Nephron (organoid): ENCODE data around the gene AKIP1.

Experiments
- H3K27ac Mint-ChIP-seq, 3 experiments: 2 replicates each; pipeline ENCODE4 v1.8.0; 2020; ENCODE audit warnings: mixed read lengths in 3 of 3, mild to moderate bottlenecking in 2 of 3, moderate library complexity in 1 of 3
- H3K27me3 Mint-ChIP-seq: 2 replicates; pipeline ENCODE4 v1.8.0; 2021; ENCODE audit warnings: low read depth, mild to moderate bottlenecking, moderate library complexity, mixed read lengths
- H3K36me3 Mint-ChIP-seq: 2 replicates; pipeline ENCODE4 v1.8.0; 2020; ENCODE audit warnings: low read depth, mixed read lengths
- H3K4me1 Mint-ChIP-seq: 2 replicates; pipeline ENCODE4 v1.8.0; 2020; ENCODE audit warnings: mixed read lengths
- H3K4me3 Mint-ChIP-seq, 3 experiments: 2 replicates each; pipeline ENCODE4 v1.8.0; 2020; ENCODE audit warnings: mild to moderate bottlenecking in 3 of 3, mixed read lengths in 3 of 3, moderate library complexity in 2 of 3
- H3K9me3 Mint-ChIP-seq: 2 replicates; pipeline ENCODE4 v1.8.0; 2020; ENCODE audit warnings: mixed read lengths
- TF ChIP-seq, protein P1 (sequence below), 3 experiments: fragments of 200-600 bp; sonication (generic); IDR thresholded peaks; one replicate each; pipeline ENCODE4 v1.5.0; 2021; ENCODE audit warnings: antibody characterized with exemption in 3 of 3; ENCODE audit not compliant: unreplicated experiment in 3 of 3

The AKIP1 gene

GRCh38 chr11:8967184-8967583, 56.2 kb downstream of the AKIP1 start:
- no peaks in the 10 kb centered on the region for H3K9me3 Mint-ChIP-seq
- no peaks in the 10 kb centered on the region for H3K27me3 Mint-ChIP-seq
- no peaks in the 10 kb centered on the region for H3K36me3 Mint-ChIP-seq
- TF ChIP-seq, protein P1, sequence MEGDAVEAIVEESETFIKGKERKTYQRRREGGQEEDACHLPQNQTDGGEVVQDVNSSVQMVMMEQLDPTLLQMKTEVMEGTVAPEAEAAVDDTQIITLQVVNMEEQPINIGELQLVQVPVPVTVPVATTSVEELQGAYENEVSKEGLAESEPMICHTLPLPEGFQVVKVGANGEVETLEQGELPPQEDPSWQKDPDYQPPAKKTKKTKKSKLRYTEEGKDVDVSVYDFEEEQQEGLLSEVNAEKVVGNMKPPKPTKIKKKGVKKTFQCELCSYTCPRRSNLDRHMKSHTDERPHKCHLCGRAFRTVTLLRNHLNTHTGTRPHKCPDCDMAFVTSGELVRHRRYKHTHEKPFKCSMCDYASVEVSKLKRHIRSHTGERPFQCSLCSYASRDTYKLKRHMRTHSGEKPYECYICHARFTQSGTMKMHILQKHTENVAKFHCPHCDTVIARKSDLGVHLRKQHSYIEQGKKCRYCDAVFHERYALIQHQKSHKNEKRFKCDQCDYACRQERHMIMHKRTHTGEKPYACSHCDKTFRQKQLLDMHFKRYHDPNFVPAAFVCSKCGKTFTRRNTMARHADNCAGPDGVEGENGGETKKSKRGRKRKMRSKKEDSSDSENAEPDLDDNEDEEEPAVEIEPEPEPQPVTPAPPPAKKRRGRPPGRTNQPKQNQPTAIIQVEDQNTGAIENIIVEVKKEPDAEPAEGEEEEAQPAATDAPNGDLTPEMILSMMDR (IDR thresholded peaks at IDR 0.05; ENCODE audit: unreplicated experiment in 3 of 3), result no peak
- H3K4me3 Mint-ChIP-seq, result peak overlapping the region; percentile 45 to 72 (median 65)
- H3K27ac Mint-ChIP-seq, result peak overlapping the region in 1 of 3 experiments; percentile 17
- peaks cover 18% of the 10 kb centered on the region for H3K4me1 Mint-ChIP-seq
